ENCODE results near the gene LRRC61.

LRRC61 gene

GRCh38 chr7:150332852-150333635 lies 9.9 kb downstream of the LRRC61 start:
- DNase-seq (ENCODE audit: low spot score): no peak

- no peak for DNase-seq (ENCODE audit: low spot score)
These were observed 10.5 kb downstream of the LRRC61 start for GRCh38 chr7:150333659-150334058.

GRCh38 chr7:150334108-150334507 lies 11.0 kb downstream of the LRRC61 start:
- no peak for DNase-seq (ENCODE audit: low spot score)

DNA sequence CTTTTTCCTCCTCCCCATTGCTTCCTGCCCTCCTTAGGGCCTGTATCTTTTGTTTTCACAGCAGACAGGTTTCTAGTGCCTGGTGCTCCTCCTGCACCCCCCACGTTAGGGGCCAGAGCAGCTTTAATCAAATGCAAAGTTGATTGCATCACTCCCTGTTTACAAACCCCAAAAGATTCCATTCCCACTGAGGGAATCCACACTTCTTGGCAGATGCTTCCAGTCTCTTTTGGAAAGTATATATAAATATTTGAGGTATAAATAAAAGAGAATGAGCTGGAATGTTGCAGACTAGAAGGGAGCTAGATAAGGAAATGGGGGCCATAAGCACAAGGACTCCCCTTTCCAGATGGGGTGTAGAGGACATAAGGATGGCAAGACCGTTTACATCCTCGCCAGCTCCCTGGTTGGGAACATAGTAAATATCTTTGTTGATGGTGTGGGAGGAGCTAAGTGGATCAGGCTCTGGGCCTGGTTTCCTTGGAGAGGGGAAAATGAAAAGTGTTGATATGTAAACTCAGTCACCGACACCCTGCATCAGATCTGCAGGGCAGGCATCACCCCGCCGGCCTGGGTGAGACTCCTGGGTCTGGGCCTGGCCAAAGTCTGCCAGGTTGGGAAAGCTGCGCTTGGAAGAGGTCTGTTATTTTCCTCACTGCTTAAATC lies 12.1 kb downstream of the LRRC61 start:
- DNase-seq (ENCODE audit: low spot score): no peak

- DNase-seq (ENCODE audit: low spot score): no peak
These were observed 12.6 kb downstream of the LRRC61 start for GRCh38 chr7:150335774-150336112.

DNA sequence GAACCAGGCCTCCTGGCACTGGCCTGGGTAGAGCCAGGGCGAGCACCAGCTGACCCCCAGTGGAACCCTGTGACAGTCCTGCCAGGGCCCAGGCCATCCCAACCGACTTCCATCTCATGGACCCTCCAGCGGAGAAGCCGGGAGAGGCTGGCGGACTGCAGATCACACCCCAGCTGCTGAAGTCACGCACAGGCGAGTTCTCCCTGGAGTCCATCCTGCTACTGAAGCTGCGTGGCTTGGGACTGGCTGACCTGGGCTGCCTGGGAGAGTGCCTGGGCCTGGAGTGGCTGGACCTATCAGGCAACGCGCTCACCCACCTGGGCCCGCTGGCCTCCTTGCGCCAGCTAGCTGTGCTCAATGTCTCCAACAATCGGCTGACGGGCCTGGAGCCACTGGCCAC lies 13.6 kb downstream of the LRRC61 start:
- DNase-seq (ENCODE audit: low spot score): no peak

- no peak for DNase-seq (ENCODE audit: low spot score)
These were observed 14.0 kb downstream of the LRRC61 start for GRCh38 chr7:150337179-150337578.

GRCh38 chr7:150337659-150338081 lies 14.5 kb downstream of the LRRC61 start:
- DNase-seq (ENCODE audit: low spot score): no peak

- no peak for DNase-seq (ENCODE audit: low spot score)
These were observed 15.1 kb downstream of the LRRC61 start for GRCh38 chr7:150338166-150338829.

GRCh38 chr7:150339409-150339809 lies 16.3 kb downstream of the LRRC61 start:
- DNase-seq (ENCODE audit: low spot score): no peak

DNA sequence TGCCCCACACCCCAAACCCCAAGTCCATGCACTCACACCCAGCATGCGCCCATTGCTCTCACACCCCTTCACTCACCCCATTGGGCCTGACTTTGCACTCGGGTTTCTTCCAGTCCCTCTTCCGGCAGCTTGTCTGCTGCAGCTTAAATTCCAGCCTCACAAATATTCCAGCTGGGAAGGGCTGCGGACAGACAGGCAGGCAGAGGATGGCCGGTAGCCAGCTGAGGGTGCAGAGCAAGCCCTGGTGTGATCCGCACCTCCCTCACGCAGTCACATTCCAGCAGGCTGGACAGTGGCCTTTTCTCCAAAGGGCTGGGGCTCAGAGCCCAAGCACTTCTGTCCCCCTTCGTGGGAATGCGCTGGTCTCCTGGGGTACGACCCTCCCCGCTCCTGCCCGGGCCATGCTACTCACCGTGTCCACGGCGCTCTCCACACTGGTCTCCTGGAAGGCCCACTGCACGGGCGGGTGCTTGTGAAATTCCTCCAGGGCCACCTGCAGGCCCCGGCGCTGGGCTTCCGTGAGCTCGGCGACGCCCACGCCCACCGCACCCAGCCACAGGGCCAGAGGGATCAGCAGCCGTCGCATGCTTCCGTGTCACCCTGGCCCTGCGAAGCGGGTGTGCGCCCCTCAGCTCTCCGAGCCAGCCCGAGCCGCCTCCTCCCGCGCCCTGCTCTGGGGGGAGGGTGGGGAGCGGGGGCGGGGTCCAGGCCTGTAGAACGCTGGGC lies 17.0 kb downstream of the LRRC61 start:
- peak; percentile 72 for DNase-seq (ENCODE audit: low spot score)

GRCh38 chr7:150340875-150341262 lies 17.7 kb downstream of the LRRC61 start:
- DNase-seq (ENCODE audit: low spot score): no peak

- no peak for DNase-seq (ENCODE audit: low spot score)
These were observed 18.3 kb downstream of the LRRC61 start, which contains the start of gene RARRES2 for GRCh38 chr7:150341263-150342120. TSS of gene RARRES2 (minus strand) at chr7:150341629. CDS start at chr7:150340609, 1,020 bp downstream.

DNA sequence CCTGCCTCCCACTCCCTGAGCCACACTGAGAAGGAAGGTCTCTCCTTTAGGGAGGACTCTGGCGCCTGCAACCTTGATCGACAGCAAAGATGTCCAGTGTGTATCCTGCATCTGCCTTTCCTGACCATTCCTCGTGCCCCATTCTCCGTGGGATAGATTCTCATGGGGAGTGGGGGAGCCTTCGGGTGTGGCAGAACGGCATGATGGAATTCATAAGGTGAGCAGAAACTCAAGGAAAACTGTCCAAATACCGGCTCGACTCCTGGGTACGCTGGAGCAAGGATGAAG lies 18.9 kb downstream of the LRRC61 start:
- no peak for DNase-seq (ENCODE audit: low spot score)

GRCh38 chr7:150343225-150343624 lies 20.1 kb downstream of the LRRC61 start:
- no peak for DNase-seq (ENCODE audit: low spot score)

DNA sequence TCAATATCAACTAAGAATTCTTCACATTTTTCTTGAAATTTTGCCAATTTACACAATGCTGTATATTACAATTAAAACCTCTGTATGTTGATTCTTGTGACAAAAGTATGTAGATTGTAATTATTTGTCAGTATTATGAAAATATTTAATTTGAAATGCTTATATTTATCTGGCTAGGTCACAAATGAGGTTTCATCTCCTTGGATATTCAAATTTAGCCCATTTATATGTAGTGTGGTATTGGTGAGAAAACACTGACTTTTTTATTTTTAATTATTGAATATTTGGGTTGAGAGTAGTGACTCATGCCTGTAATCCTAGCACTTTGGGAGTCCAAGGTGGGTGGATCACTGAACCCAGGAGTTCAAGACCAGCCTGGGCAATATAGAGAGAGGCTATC lies 21.1 kb downstream of the LRRC61 start:
- DNase-seq (ENCODE audit: low spot score): no peak

DNA sequence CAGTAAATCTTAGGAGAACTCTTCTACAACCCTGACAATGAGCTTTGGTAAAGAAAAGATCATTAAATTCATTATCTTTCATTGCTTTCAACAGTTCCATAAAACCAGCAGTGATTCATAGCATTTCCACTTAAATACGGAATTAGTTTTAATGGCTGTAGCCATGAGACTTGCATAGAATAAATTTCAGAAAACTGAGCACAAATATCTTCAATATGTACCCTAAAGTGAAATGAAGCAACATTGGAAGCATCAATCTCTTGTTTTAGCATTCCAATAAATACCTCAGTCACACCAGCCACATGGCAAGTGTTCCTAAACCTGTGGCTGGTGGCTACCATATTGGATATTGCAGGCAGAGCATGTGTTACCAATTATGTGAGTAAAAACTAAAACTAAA lies 21.9 kb downstream of the LRRC61 start:
- no peak for DNase-seq (ENCODE audit: low spot score)

DNA sequence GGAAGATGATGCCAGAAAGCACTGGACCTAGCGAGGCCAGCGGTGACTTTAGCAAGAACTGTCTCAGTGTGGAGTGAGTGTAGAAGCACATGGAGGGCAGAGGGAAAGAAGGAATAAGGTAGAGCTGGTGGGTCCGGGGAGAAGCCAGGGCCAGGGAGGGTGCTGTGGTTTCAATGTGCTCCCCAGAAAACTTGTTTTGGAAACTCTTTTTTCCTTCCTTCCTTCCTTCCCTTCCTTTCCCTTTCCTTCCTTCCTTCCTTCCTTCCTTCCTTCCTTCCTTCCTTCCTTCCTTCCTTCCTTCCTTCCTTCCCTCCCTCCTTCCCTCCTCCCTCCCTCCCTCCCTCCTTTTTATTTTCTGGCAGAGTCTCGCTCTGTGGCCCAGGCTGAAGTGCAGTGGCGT lies 23.8 kb downstream of the LRRC61 start:
- DNase-seq (ENCODE audit: low spot score): no peak

GRCh38 chr7:150351587-150352194 lies 28.5 kb downstream of the LRRC61 start:
- no peak for DNase-seq (ENCODE audit: low spot score)

GRCh38 chr7:150355666-150356059 lies 32.5 kb downstream of the LRRC61 start:
- DNase-seq (ENCODE audit: low spot score): no peak

DNA sequence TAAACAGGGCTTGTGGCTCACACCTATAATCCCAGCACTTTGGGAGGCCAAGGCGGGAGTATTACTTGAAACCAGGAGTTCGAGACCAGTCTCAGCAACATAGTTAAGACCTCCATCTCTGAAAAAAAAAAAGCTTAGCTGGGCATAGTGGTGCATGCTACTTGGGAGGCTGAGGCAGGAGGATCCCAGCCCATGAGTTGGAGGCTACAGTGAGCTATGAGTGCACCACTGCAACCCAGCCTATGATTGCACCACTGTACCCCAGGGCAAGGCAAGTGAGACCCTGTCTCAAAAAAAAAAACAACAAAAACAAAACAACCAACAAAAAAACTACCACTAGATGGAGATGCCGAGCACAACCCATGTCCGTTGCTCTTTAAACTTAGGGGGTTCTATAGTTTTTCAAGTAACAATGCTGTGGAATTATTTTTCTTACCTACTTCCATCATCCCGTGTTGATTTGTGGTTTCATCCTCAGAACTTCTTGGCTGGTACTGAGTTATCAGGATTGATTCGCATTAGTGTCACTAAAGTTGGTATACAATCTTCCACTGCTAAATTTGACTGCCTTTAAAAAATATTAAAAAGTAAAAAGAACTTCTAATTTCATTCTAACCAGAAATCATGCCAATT lies 33.2 kb downstream of the LRRC61 start:
- DNase-seq (ENCODE audit: low spot score): peak; percentile 46
